Vagina (tissue), 2 donors: ENCODE data around the gene AKR1B1.

Source experiments
- CTCF ChIP-seq, 3 experiments: fragments of 450-650 bp in 2 of 3; fragments of 200-600 bp in 1 of 3; sonication (generic) in 1 of 3; IDR thresholded peaks; one replicate each; pipeline ENCODE4 v1.5.1; 2017 to 2019; ENCODE audit warnings: antibody characterized with exemption in 3 of 3, mild to moderate bottlenecking in 2 of 3, moderate library complexity in 2 of 3
- POLR2A ChIP-seq, 2 donors: fragments of 450-650 bp; IDR thresholded peaks; one replicate each; pipeline ENCODE4 v1.6.1; 2017; ENCODE audit warnings: antibody characterized with exemption in 2 of 2, mild to moderate bottlenecking in 2 of 2, moderate library complexity in 2 of 2
- POLR2AphosphoS5 ChIP-seq, 2 donors: sonication (generic); formaldehyde crosslinking; IDR thresholded peaks; one replicate each; pipeline ENCODE4 v1.9.0; 2017; ENCODE audit warnings: antibody characterized with exemption in 2 of 2, mild to moderate bottlenecking in 2 of 2, low read depth in 1 of 2; ENCODE audit not compliant: insufficient read depth in 1 of 2

DNA sequence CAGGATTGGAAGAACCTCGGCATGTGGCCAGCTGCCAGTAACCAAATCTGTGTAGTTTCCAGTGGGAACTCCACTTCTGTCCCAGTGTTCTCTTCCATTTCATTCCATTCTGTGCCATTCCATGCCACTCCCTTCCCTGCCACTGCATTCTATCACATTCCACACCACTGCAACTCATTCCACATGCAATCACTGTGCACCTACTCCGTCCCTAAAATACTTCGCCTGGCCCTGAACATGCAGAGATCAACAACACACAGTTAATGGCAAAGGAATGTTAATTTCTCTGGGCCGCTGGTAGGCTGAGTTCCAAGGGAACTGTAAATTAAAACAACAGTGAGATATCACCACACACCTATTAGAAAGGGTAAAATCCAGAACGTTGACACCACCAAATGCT lies 64.8 kb downstream of the AKR1B1 start:
- TF ChIP-seq POLR2A (IDR thresholded peaks at IDR 0.05), result no peak
- TF ChIP-seq CTCF (IDR thresholded peaks at IDR 0.05), result no peak
- no peak for TF ChIP-seq POLR2AphosphoS5 (IDR thresholded peaks at IDR 0.05; ENCODE audit: insufficient read depth in 1 of 2, low read depth in 1 of 2)
